ENCODE measurements around the gene FOXE1. TPM values are rescaled to one million over a fixed set of nuclear protein-coding genes. Genes with fewer than 3 reads are reported as not detected.

FOXE1 gene
- polyA plus RNA-seq, 1 experiment, result 5.3 TPM

GRCh38 chr9:97840521-97840920, 12.5 kb upstream of the FOXE1 start:
- H3K4me3 ChIP-seq (ENCODE audit: low read depth, low read length), result no peak overlapping the region
- TF ChIP-seq CTCF (IDR thresholded peaks at IDR 0.05; ENCODE audit: insufficient read depth, low read depth, low read length), result no peak
- H3K36me3 ChIP-seq (ENCODE audit: control insufficient read depth, insufficient read depth, low read length), result no peaks in the 10 kb centered on the region
- ChIA-PET CTCF (no interaction called here), POLR2A (no interaction called here)
- H3K27me3 ChIP-seq (ENCODE audit: control insufficient read depth, insufficient read depth, low read length), result no peaks in the 10 kb centered on the region
- DNase-seq (ENCODE audit: low read depth), result no peak

GRCh38 chr9:97842960-97843359, 10.1 kb upstream of the FOXE1 start:
- peaks cover 18% of the 10 kb centered on the region for H3K27me3 ChIP-seq (ENCODE audit: control insufficient read depth, insufficient read depth, low read length)
- H3K36me3 ChIP-seq (ENCODE audit: control insufficient read depth, insufficient read depth, low read length), result no peaks in the 10 kb centered on the region
- no peak for DNase-seq (ENCODE audit: low read depth)
- ChIA-PET CTCF (interaction anchor here (1.6 kb wide), 1 partner anchor 11 kb away, joined by 7 read pairs; no protein-coding TSS in a partner anchor), POLR2A (no interaction called here)
- H3K4me3 ChIP-seq (ENCODE audit: low read depth, low read length), result no peak overlapping the region
- no peak for TF ChIP-seq CTCF (IDR thresholded peaks at IDR 0.05; ENCODE audit: insufficient read depth, low read depth, low read length)

DNA sequence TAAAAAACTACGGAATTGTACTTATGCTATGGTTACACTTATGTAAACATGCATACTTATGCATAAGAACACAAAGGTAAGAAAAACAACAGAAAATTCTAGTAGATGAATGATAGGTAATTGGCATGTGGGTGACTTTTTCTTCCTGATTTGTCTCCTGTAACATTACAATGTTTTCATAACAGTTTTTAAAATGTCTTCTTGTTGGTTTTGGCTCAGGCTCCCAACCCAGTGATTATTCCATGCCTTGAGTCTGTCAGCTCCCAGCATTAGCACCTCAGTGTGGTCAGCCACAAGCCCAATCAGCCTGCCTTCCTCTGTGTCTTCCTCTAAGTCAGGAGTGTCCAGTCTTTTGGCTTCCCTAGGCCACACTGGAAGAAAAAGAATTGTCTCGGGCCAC, 7.9 kb upstream of the FOXE1 start:
- Histone ChIP-seq H3K27me3 (ENCODE audit: control insufficient read depth, insufficient read depth, low read length) (peaks cover 34% of the 10 kb centered on the region), H3K4me3 (ENCODE audit: low read depth, low read length) (no peak overlapping the region), H3K36me3 (ENCODE audit: control insufficient read depth, insufficient read depth, low read length) (no peaks in the 10 kb centered on the region)
- ChIA-PET POLR2A (no interaction called here), CTCF (interaction anchor here (0.6 kb wide), 1 partner anchor 62 kb away, joined by 3 read pairs; no protein-coding TSS in a partner anchor)
- TF ChIP-seq CTCF (IDR thresholded peaks at IDR 0.05; ENCODE audit: insufficient read depth, low read depth, low read length), result no peak
- no peak for DNase-seq (ENCODE audit: low read depth)

DNA sequence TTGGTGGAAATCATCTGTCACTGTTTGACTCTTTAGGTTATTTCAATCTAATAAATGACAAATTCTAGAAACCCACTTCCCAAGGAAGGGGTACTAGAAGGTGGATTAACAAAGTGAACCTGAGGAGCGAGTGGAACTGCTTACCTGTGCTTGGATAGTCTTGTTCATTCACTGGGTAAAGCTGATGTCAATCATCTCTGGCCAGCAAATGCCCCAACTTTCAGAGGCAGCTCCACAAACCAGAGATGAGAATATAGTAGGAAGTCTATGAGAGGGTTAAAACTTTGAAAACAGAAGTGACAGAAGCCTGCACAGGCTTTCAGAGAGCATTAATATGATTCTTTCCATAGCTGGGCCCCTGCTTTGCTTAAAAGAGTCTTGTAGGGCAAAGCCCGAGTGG, 7.3 kb upstream of the FOXE1 start:
- no peaks in the 10 kb centered on the region for H3K36me3 ChIP-seq (ENCODE audit: control insufficient read depth, insufficient read depth, low read length)
- peaks cover 39% of the 10 kb centered on the region for H3K27me3 ChIP-seq (ENCODE audit: control insufficient read depth, insufficient read depth, low read length)
- DNase-seq (ENCODE audit: low read depth), result no peak
- CTCF ChIA-PET, result interaction anchor here (1.7 to 1.8 kb wide), 2 partner anchors 55 to 133 kb away, joined by 5 to 8 read pairs; no protein-coding TSS in a partner anchor
- TF ChIP-seq CTCF (IDR thresholded peaks at IDR 0.05; ENCODE audit: insufficient read depth, low read depth, low read length), result no peak
- H3K4me3 ChIP-seq (ENCODE audit: low read depth, low read length), result no peak overlapping the region
- POLR2A ChIA-PET, result no interaction called here

DNA sequence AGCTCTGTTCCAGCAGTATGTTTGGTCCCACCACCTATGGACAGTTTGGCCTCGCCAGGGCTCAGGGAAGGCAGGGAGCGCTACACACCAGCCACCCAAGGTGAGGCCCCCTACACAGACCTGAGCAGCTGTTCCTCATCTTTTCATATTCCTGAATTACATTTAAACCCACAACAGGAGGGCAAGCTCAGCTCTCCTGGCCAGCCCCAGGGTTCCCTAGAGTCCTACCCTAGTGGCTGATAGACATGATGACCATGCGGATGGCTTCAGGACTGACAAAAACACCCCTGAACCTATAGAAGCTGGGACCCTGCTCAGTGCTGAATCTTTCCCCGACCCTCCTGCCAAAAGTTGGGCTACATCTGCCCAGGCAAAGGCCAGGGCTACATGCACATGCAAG, 6.7 kb upstream of the FOXE1 start:
- H3K36me3 ChIP-seq (ENCODE audit: control insufficient read depth, insufficient read depth, low read length), result no peaks in the 10 kb centered on the region
- DNase-seq (ENCODE audit: low read depth), result no peak
- peaks cover 42% of the 10 kb centered on the region for H3K27me3 ChIP-seq (ENCODE audit: control insufficient read depth, insufficient read depth, low read length)
- CTCF ChIA-PET, result interaction anchor here (1.7 to 1.8 kb wide), 2 partner anchors 55 to 134 kb away, joined by 5 to 8 read pairs; no protein-coding TSS in a partner anchor
- POLR2A ChIA-PET, result no interaction called here
- TF ChIP-seq CTCF (IDR thresholded peaks at IDR 0.05; ENCODE audit: insufficient read depth, low read depth, low read length), result no peak
- H3K4me3 ChIP-seq (ENCODE audit: low read depth, low read length), result no peak overlapping the region

Measured in BJ (cell line).